Stomach (tissue), 4 donors: ENCODE measurements around the gene SCYL2.

Experiments used
- POLR2A ChIP-seq, 4 donors: fragments of 450-650 bp; IDR thresholded peaks; one replicate each; pipeline ENCODE4 v1.6.1; 2016; ENCODE audit warnings: antibody characterized with exemption in 4 of 4, control low read depth in 2 of 4, mild to moderate bottlenecking in 1 of 4, moderate library complexity in 1 of 4
- POLR2AphosphoS5 ChIP-seq, 3 donors: sonication (generic); formaldehyde crosslinking; IDR thresholded peaks; one replicate each; pipeline ENCODE4 v1.6.1; 2016; ENCODE audit warnings: antibody characterized with exemption in 3 of 3
- TF ChIP-seq, protein P1 (sequence below), 7 experiments: fragments of 450-650 bp in 4 of 7; fragments of 200-600 bp in 3 of 7; sonication (generic) in 3 of 7; IDR thresholded peaks; one replicate each; pipeline ENCODE4 v1.5.1; 2016 to 2019; ENCODE audit warnings: antibody characterized with exemption in 7 of 7, control low read depth in 2 of 7, mild to moderate bottlenecking in 1 of 7

DNA sequence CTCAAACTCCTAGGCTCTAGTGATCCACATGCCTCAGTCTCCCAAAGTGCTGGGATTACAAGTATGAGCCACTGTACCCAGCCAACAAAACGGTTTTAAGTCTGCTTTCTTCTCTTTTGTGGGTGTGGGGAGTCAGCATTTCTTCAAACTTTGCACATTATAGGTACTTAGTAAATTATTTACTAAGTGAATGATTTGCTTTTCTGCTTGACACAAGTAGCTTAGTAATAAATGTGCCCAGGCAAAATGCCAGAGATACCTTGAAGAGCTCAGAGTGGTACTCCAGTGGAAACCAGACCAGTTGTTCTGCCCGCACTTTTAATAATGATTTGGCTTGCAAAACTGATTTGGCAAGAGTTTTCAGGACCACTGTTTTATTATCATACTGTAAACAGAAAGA lies 15.1 kb upstream of the SCYL2 start:
- TF ChIP-seq, protein P1, sequence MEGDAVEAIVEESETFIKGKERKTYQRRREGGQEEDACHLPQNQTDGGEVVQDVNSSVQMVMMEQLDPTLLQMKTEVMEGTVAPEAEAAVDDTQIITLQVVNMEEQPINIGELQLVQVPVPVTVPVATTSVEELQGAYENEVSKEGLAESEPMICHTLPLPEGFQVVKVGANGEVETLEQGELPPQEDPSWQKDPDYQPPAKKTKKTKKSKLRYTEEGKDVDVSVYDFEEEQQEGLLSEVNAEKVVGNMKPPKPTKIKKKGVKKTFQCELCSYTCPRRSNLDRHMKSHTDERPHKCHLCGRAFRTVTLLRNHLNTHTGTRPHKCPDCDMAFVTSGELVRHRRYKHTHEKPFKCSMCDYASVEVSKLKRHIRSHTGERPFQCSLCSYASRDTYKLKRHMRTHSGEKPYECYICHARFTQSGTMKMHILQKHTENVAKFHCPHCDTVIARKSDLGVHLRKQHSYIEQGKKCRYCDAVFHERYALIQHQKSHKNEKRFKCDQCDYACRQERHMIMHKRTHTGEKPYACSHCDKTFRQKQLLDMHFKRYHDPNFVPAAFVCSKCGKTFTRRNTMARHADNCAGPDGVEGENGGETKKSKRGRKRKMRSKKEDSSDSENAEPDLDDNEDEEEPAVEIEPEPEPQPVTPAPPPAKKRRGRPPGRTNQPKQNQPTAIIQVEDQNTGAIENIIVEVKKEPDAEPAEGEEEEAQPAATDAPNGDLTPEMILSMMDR (IDR thresholded peaks at IDR 0.05), result no peak
- TF ChIP-seq POLR2A (IDR thresholded peaks at IDR 0.05) (no peak), POLR2AphosphoS5 (IDR thresholded peaks at IDR 0.05) (no peak)
